GM13977 (cell line): ENCODE measurements around the gene CHRND.

Experiments
- DNase-seq: peaks from one replicate; pipeline ENCODE4 v3.0.0; 2012; ENCODE audit warnings: low spot score
- CTCF ChIP-seq: IDR thresholded peaks from 2 replicates; pipeline ENCODE4 v1.5.1; 2012; ENCODE audit warnings: mild to moderate bottlenecking, control low read depth; ENCODE audit not compliant: insufficient read depth; ENCODE audit errors: extremely low read depth, missing control alignments
- in situ Hi-C: fragments of 300-500 bp; cut with MboI; formaldehyde crosslinking; loops from one replicate; pipeline ENCODE4 v1.12.0; 2022; ENCODE audit warnings: low sequenced_read_pairs, low pct_unique_long_range_greater_than_20kb, mixed read lengths, inconsistent platforms; ENCODE audit not compliant: unreplicated experiment

Gene CHRND

GRCh38 chr2:232574674-232575403, 48.9 kb downstream of the CHRND start:
- no peak for TF ChIP-seq CTCF
- in situ Hi-C loops, result no loop called here

GRCh38 chr2:232575404-232575746, 49.4 kb downstream of the CHRND start:
- no peak for DNase-seq
- TF ChIP-seq CTCF, result no peak
- in situ Hi-C loops, result no loop called here

More at GRCh38 chr2:232574674-232575403, 48.9 kb downstream of the CHRND start:
- DNase-seq, result no peak

- DNase-seq, result no peak
- in situ Hi-C loops, result no loop called here
- TF ChIP-seq CTCF, result no peak
Observed at GRCh38 chr2:232576995-232577394, 51.0 kb downstream of the CHRND start.

- in situ Hi-C loops, result no loop called here
- DNase-seq, result no peak
- TF ChIP-seq CTCF, result no peak
Observed at GRCh38 chr2:232577841-232578240, 51.9 kb downstream of the CHRND start.

GRCh38 chr2:232578626-232579025, 52.7 kb downstream of the CHRND start:
- no peak for TF ChIP-seq CTCF
- DNase-seq, result no peak
- in situ Hi-C loops, result no loop called here

GRCh38 chr2:232580648-232580981, 54.7 kb downstream of the CHRND start:
- no peak for TF ChIP-seq CTCF
- no peak for DNase-seq
- in situ Hi-C loops, result no loop called here
